Measurements from ENCODE around the gene DHRS3.
"Not testable (repeated sequence)": the region's sequence is repeated elsewhere in the genome, so short reads cannot be mapped to it uniquely, and the experiment has no call there.

GRCh38 chr1:12538536-12538935, 79.5 kb downstream of the DHRS3 start:
- TF ChIP-seq POLR2AphosphoS5 (IDR thresholded peaks at IDR 0.05; ENCODE audit: borderline replicate concordance, low read depth, low read length); EZH2 (IDR thresholded peaks at IDR 0.05); FOXP2 (optimal IDR thresholded peaks at IDR 0.05; ENCODE audit: control extremely low read depth, extremely low read length, insufficient read depth): not testable (repeated sequence)

Data from SK-N-MC (cell line).